GM12872 (cell line): Measurements from ENCODE around the gene CAMTA1.

Experiments
- CTCF ChIP-seq: IDR thresholded peaks from 3 replicates; pipeline ENCODE4 v1.5.1; 2011; ENCODE audit warnings: low read depth, mild to moderate bottlenecking, low read length, moderate library complexity; ENCODE audit not compliant: insufficient read depth

The CAMTA1 gene

GRCh38 chr1:7712731-7713323 lies 927.6 kb downstream of the CAMTA1 start:
- TF ChIP-seq CTCF: no peak

GRCh38 chr1:7716506-7716905 lies 931.3 kb downstream of the CAMTA1 start:
- TF ChIP-seq CTCF: no peak

GRCh38 chr1:7717748-7718368 lies 932.6 kb downstream of the CAMTA1 start:
- TF ChIP-seq CTCF: no peak

GRCh38 chr1:7719468-7720094 lies 934.3 kb downstream of the CAMTA1 start:
- no peak for TF ChIP-seq CTCF

GRCh38 chr1:7721940-7722669 lies 936.9 kb downstream of the CAMTA1 start:
- no peak for TF ChIP-seq CTCF

GRCh38 chr1:7722670-7723012 lies 937.4 kb downstream of the CAMTA1 start:
- TF ChIP-seq CTCF: no peak

- no peak for TF ChIP-seq CTCF
Measured at GRCh38 chr1:7726623-7727022, 941.4 kb downstream of the CAMTA1 start.
